ENCODE measurements around the gene NPIPB2. TPM values are rescaled to one million over a fixed set of nuclear protein-coding genes. Genes with fewer than 3 reads are reported as not detected.

Gene NPIPB2
- total and polyA plus RNA-seq, 2 donors (not counting 1 experiment from before 2014, with no cell fraction given): 5.4 to 38.1 TPM

DNA sequence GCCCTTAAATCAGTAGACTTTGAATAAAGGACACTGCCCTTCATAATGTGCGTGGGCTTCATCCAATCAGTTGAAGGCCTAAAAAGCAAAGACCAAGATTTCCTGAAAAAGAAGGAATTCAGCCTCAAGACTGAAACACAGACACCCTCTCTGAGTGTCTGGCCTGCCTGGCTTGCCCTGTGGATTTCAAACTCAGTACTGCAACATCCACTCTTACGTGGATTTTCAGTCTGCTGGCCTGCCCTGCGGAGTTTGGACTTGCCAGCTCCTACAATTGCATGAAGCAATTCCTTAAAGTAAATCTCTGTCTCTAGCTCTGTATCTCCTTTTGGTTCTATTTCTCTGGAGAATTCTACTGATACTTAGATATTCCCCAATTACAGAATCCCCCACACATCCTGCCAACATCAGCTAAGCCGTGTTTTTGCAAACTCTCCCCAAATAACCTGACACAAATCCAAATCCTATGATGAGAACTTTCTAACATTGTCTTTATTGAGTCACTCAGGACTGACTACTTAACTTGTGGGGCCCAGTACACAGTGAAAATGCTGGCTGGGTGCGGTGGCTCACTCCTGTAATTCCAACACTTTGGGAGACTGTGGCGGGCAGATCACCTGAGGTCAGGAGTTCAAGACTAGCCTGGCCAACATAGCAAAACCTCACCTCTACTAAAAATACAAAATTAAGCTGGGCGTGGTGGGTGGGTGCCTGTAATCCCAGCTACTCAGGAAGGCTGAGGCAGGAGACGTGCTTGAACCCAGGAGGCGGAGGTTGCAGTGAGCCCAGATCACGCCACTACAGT lies 15.9 kb upstream of the NPIPB2 start:
- POLR2A ChIA-PET: interaction anchor here (0.7 kb wide), 1 partner anchor 13 kb away, joined by 4 read pairs; no protein-coding TSS in a partner anchor
- no peak overlapping the region for H3K4me2 ChIP-seq (replicated peaks; ENCODE audit: low read depth, low read length, poor library complexity, severe bottlenecking)
- H3K4me1 ChIP-seq (ENCODE audit: control insufficient read depth in 2 of 2, insufficient read depth in 2 of 2, low read length in 2 of 2): peaks cover 20 to 30% of the 10 kb centered on the region in 2 donors
- H3K79me2 ChIP-seq (ENCODE audit: control insufficient read depth, insufficient read depth, low read length): peaks cover 27% of the 10 kb centered on the region
- no peak overlapping the region for H3K27ac ChIP-seq (ENCODE audit: low read length in 2 of 2)
- H3K27ac Mint-ChIP-seq: peak overlapping the region; percentile 28
- intact Hi-C loops (cut with micrococcal nuclease): no loop called here
- no peak overlapping the region for H3K9ac ChIP-seq (ENCODE audit: low read length)
- H2AFZ ChIP-seq (ENCODE audit: insufficient read depth, low read depth, low read length, poor library complexity, severe bottlenecking): no peak overlapping the region
- 97% methylated on average over 10 of the region's 10 CpGs for WGBS (ENCODE audit: insufficient coverage)
- CTCF ChIA-PET: interaction anchor here (0.6 to 2.1 kb wide), 2 partner anchors 66 to 110 kb away, joined by 3 to 22 read pairs; no protein-coding TSS in a partner anchor
- H4K20me1 ChIP-seq (ENCODE audit: control insufficient read depth, insufficient read depth, low read length, poor library complexity, severe bottlenecking): no peaks in the 10 kb centered on the region
- no peak for DNase-seq
- H3K9me3 Mint-ChIP-seq (ENCODE audit: insufficient read depth): no peaks in the 10 kb centered on the region
- no peak overlapping the region for H3K4me3 Mint-ChIP-seq
- no peaks in the 10 kb centered on the region for H3K9me3 ChIP-seq (ENCODE audit: control extremely low read depth in 1 of 3, control insufficient read depth in 2 of 3, insufficient read depth in 1 of 3, low read length in 2 of 3)
- no peak overlapping the region for H3K4me3 ChIP-seq (ENCODE audit: control extremely low read depth in 1 of 5, extremely low read depth in 1 of 5, insufficient read depth in 1 of 5, low read depth in 2 of 5, low read length in 4 of 5)
- H3K36me3 ChIP-seq (replicated peaks in 1 of 2; ENCODE audit: control extremely low read depth in 1 of 2, control insufficient read depth in 1 of 2, extremely low read depth in 1 of 2, insufficient read depth in 2 of 2, low read length in 1 of 2): no peaks in the 10 kb centered on the region
- H3K4me1 Mint-ChIP-seq: peaks cover 24% of the 10 kb centered on the region
- no peaks in the 10 kb centered on the region for H3K27me3 Mint-ChIP-seq
- ATAC-seq (ENCODE audit: low read depth): no peak
- no peak for TF ChIP-seq EZH2 (IDR thresholded peaks at IDR 0.05; ENCODE audit: borderline replicate concordance, insufficient read depth, low read depth, low read length, poor library complexity, severe bottlenecking)
- TF ChIP-seq, protein P1, sequence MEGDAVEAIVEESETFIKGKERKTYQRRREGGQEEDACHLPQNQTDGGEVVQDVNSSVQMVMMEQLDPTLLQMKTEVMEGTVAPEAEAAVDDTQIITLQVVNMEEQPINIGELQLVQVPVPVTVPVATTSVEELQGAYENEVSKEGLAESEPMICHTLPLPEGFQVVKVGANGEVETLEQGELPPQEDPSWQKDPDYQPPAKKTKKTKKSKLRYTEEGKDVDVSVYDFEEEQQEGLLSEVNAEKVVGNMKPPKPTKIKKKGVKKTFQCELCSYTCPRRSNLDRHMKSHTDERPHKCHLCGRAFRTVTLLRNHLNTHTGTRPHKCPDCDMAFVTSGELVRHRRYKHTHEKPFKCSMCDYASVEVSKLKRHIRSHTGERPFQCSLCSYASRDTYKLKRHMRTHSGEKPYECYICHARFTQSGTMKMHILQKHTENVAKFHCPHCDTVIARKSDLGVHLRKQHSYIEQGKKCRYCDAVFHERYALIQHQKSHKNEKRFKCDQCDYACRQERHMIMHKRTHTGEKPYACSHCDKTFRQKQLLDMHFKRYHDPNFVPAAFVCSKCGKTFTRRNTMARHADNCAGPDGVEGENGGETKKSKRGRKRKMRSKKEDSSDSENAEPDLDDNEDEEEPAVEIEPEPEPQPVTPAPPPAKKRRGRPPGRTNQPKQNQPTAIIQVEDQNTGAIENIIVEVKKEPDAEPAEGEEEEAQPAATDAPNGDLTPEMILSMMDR (IDR thresholded peaks at IDR 0.05): no peak
- no peaks in the 10 kb centered on the region for H3K27me3 ChIP-seq (replicated peaks in 1 of 4; ENCODE audit: control extremely low read depth in 1 of 4, control insufficient read depth in 3 of 4, insufficient read depth in 4 of 4, low read length in 3 of 4)

DNA sequence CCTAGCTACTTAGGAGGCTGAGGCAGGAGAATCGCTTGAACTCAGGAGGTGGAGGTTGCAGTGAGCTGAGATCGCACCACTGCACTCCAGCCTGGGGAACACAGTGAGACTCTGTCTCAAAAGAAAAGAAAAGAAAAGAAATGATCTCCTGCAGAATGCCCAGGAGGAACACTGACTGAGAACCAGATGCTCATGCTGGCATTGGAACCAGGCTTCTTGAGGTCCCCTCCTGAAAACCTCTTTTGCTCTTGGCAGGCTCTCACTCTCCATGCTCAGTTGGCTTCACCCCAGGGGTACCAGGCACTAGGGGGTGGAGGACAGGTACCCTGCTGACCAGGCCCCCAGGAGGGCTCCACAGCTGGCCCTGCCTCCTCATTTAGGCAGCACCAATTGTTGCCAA lies 14.7 kb upstream of the NPIPB2 start:
- DNase-seq: no peak
- no peak overlapping the region for H2AFZ ChIP-seq (ENCODE audit: insufficient read depth, low read depth, low read length, poor library complexity, severe bottlenecking)
- peaks cover 18% of the 10 kb centered on the region for H3K79me2 ChIP-seq (ENCODE audit: control insufficient read depth, insufficient read depth, low read length)
- WGBS (ENCODE audit: insufficient coverage): 100% methylated on average over 2 of the region's 2 CpGs
- Mint-ChIP-seq H3K9me3 (ENCODE audit: insufficient read depth) (no peaks in the 10 kb centered on the region), H3K4me3 (no peak overlapping the region), H3K4me1 (peaks cover 21% of the 10 kb centered on the region), H3K27me3 (no peaks in the 10 kb centered on the region), H3K27ac (no peak overlapping the region)
- no peaks in the 10 kb centered on the region for H3K9me3 ChIP-seq (ENCODE audit: control extremely low read depth in 1 of 3, control insufficient read depth in 2 of 3, insufficient read depth in 1 of 3, low read length in 2 of 3)
- no peaks in the 10 kb centered on the region for H3K27me3 ChIP-seq (replicated peaks in 1 of 4; ENCODE audit: control extremely low read depth in 1 of 4, control insufficient read depth in 3 of 4, insufficient read depth in 4 of 4, low read length in 3 of 4)
- no peaks in the 10 kb centered on the region for H3K36me3 ChIP-seq (replicated peaks in 1 of 2; ENCODE audit: control extremely low read depth in 1 of 2, control insufficient read depth in 1 of 2, extremely low read depth in 1 of 2, insufficient read depth in 2 of 2, low read length in 1 of 2)
- no peak overlapping the region for H3K4me3 ChIP-seq (ENCODE audit: control extremely low read depth in 1 of 5, extremely low read depth in 1 of 5, insufficient read depth in 1 of 5, low read depth in 2 of 5, low read length in 4 of 5)
- intact Hi-C loops (cut with micrococcal nuclease): no loop called here
- H3K4me2 ChIP-seq (replicated peaks; ENCODE audit: low read depth, low read length, poor library complexity, severe bottlenecking): no peak overlapping the region
- POLR2A ChIA-PET: interaction anchor here (0.6 kb wide), 1 partner anchor 30 kb away, joined by 6 read pairs; no protein-coding TSS in a partner anchor
- CTCF ChIA-PET: interaction anchor here (0.8 kb wide), 1 partner anchor 111 kb away, joined by 3 read pairs; no protein-coding TSS in a partner anchor
- no peak overlapping the region for H3K9ac ChIP-seq (ENCODE audit: low read length)
- no peaks in the 10 kb centered on the region for H4K20me1 ChIP-seq (ENCODE audit: control insufficient read depth, insufficient read depth, low read length, poor library complexity, severe bottlenecking)
- TF ChIP-seq, protein P1 (IDR thresholded peaks at IDR 0.05): no peak
- H3K4me1 ChIP-seq (ENCODE audit: control insufficient read depth in 2 of 2, insufficient read depth in 2 of 2, low read length in 2 of 2): peaks cover 17 to 23% of the 10 kb centered on the region in 2 donors
- ATAC-seq (ENCODE audit: low read depth): no peak
- no peak overlapping the region for H3K27ac ChIP-seq (ENCODE audit: low read length in 2 of 2)
